A673 (cell line): ENCODE data around the gene TSR3. TPM values are rescaled to one million over a fixed set of nuclear protein-coding genes. Genes with fewer than 3 reads are reported as not detected.

Experiments
- BruUV-seq: library from RNA; stranded (reverse); fragments of 400-500 nt; replicated peaks from 2 replicates; lab custom pipeline; 2021; lab: Mats Ljungman, UMichigan
- CTCF ChIA-PET: fragments of 300-600 bp; sonication (Branson Sonifier 250); formaldehyde crosslinking; loops from one replicate; lab custom pipeline; 2022; ENCODE audit warnings: antibody characterized with exemption; lab: Charles Lee
- POLR2A ChIA-PET: fragments of 300-600 bp; sonication (Branson Sonifier 250); formaldehyde crosslinking; loops from one replicate; lab custom pipeline; 2022; ENCODE audit warnings: antibody characterized with exemption; ENCODE audit not compliant: low non-redundant PET; lab: Charles Lee
- DNase-seq: peaks from one replicate; pipeline ENCODE4 v3.0.0-alpha.2; 2015; ENCODE audit warnings: low spot score
- H3K27ac ChIP-seq: fragments of 200-600 bp; sonication (generic); 2 replicates; pipeline ENCODE4 v1.5.1; 2016; ENCODE audit warnings: mixed run types, low read depth, mild to moderate bottlenecking, mixed read lengths, antibody characterized with exemption, low read length; ENCODE audit not compliant: poor library complexity, severe bottlenecking
- H3K27me3 ChIP-seq: fragments of 200-600 bp; sonication (generic); replicated peaks from 2 replicates; pipeline ENCODE4 v1.6.1; 2017; ENCODE audit warnings: mixed run types, low read depth, mild to moderate bottlenecking, mixed read lengths, antibody characterized with exemption, low read length; ENCODE audit not compliant: insufficient read depth, poor library complexity
- H3K36me3 ChIP-seq: fragments of 200-600 bp; sonication (generic); 2 replicates; pipeline ENCODE4 v1.6.1; 2016; ENCODE audit warnings: mixed run types, mild to moderate bottlenecking, mixed read lengths, antibody characterized with exemption, low read length; ENCODE audit not compliant: insufficient read depth, poor library complexity, severe bottlenecking
- H3K4me1 ChIP-seq: fragments of 200-600 bp; sonication (generic); 2 replicates; pipeline ENCODE4 v1.6.1; 2017; ENCODE audit warnings: mixed run types, mild to moderate bottlenecking, mixed read lengths, antibody characterized with exemption, low read length; ENCODE audit not compliant: insufficient read depth, poor library complexity, severe bottlenecking
- H3K4me3 ChIP-seq: fragments of 200-600 bp; sonication (generic); 2 replicates; pipeline ENCODE4 v1.5.1; 2016; ENCODE audit warnings: low read depth, mixed run types, mild to moderate bottlenecking, mixed read lengths, low read length; ENCODE audit not compliant: poor library complexity, severe bottlenecking
- H3K9me3 ChIP-seq: fragments of 200-600 bp; sonication (generic); 2 replicates; pipeline ENCODE4 v1.6.1; 2016; ENCODE audit warnings: mixed run types, low read depth, mild to moderate bottlenecking, mixed read lengths, antibody characterized with exemption, low read length; ENCODE audit not compliant: poor library complexity, severe bottlenecking
- EZH2 ChIP-seq: fragments of 200-600 bp; sonication (generic); IDR thresholded peaks from 2 replicates; pipeline ENCODE4 v1.6.1; 2017; ENCODE audit warnings: borderline replicate concordance, low read depth, mild to moderate bottlenecking, mixed read lengths, antibody characterized with exemption, low read length; ENCODE audit not compliant: poor library complexity, severe bottlenecking
- intact Hi-C: fragments of 100-400 bp; cut with micrococcal nuclease; formaldehyde crosslinking; loops from one replicate; pipeline ENCODE4 v1.10.0; 2022; ENCODE audit not compliant: unreplicated experiment
- total RNA-seq: library from RNA; stranded (reverse); gene quantifications from 2 replicates; pipeline ENCODE4 v1.2.3, GENCODE V29; 2021
- TF ChIP-seq, protein P1 (sequence below): fragments of 300-800, 200-600 bp; sonication (generic); conservative IDR thresholded peaks from 2 replicates; pipeline ENCODE4 v1.5.1; 2017; ENCODE audit warnings: low read depth, mild to moderate bottlenecking, antibody characterized with exemption, low read length, moderate library complexity, mixed read lengths

Gene TSR3
- total RNA-seq, 1 experiment from 2014 or later: 57.2 TPM

DNA sequence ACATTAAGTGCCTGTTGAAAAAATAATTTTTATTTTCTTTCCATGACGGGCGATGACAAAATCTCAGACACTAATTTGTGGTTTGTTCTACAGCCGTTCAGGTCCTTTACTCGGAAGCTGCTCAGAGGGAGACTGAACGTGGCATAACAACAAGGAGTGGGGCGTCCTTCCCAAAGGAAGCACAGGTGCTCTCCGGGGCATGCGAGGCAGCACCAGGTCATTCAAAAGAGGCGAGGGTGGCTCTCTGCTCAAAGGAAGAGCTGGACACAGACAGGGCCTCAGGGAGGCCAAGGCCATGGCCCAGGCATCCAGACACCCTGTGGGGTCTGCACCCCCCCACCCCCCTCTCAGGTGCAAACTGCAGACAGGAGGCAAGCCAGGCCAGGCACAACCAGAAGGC, 46.7 kb upstream of the TSR3 start:
- CTCF ChIA-PET: no interaction called here
- H3K27me3 ChIP-seq: no peaks in the 10 kb centered on the region
- DNase-seq: no peak
- no peaks in the 10 kb centered on the region for H3K36me3 ChIP-seq
- intact Hi-C loops: no loop called here
- H3K4me3 ChIP-seq: no peak overlapping the region
- no peaks in the 10 kb centered on the region for H3K4me1 ChIP-seq
- TF ChIP-seq EZH2: no peak
- TF ChIP-seq, protein P1, sequence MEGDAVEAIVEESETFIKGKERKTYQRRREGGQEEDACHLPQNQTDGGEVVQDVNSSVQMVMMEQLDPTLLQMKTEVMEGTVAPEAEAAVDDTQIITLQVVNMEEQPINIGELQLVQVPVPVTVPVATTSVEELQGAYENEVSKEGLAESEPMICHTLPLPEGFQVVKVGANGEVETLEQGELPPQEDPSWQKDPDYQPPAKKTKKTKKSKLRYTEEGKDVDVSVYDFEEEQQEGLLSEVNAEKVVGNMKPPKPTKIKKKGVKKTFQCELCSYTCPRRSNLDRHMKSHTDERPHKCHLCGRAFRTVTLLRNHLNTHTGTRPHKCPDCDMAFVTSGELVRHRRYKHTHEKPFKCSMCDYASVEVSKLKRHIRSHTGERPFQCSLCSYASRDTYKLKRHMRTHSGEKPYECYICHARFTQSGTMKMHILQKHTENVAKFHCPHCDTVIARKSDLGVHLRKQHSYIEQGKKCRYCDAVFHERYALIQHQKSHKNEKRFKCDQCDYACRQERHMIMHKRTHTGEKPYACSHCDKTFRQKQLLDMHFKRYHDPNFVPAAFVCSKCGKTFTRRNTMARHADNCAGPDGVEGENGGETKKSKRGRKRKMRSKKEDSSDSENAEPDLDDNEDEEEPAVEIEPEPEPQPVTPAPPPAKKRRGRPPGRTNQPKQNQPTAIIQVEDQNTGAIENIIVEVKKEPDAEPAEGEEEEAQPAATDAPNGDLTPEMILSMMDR: no peak
- BruUV-seq: no TSS peak
- H3K9me3 ChIP-seq: no peaks in the 10 kb centered on the region
- H3K27ac ChIP-seq: no peak overlapping the region
- POLR2A ChIA-PET: no interaction called here

DNA sequence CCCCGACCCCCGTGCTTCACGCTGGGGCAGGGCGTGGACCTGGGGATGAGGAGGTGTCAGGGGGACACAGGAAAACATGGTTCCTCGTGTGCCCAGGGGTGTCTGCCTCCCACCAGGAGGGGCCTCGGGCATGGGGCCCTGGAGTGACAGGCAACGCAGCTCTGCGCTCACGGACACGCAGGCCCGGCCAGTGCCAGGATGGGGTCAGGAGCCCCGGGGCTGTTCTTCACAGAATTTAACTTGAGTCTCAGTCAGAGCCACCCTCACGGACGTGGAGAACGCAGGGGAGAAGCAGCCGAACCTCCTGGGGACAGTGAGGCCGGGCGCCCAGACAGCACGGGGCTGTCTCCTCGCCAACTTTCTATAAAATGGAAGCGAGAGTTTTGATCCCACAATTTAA, 46.1 kb upstream of the TSR3 start:
- TF ChIP-seq, protein P1: no peak
- TF ChIP-seq EZH2: no peak
- H3K4me3 ChIP-seq: no peak overlapping the region
- intact Hi-C loops: no loop called here
- BruUV-seq: no TSS peak
- no peak for DNase-seq
- H3K27me3 ChIP-seq: no peaks in the 10 kb centered on the region
- ChIA-PET POLR2A (no interaction called here), CTCF (no interaction called here)
- H3K4me1 ChIP-seq: no peaks in the 10 kb centered on the region
- no peak overlapping the region for H3K27ac ChIP-seq
- H3K36me3 ChIP-seq: no peaks in the 10 kb centered on the region
- H3K9me3 ChIP-seq: no peaks in the 10 kb centered on the region

GRCh38 chr16:1395444-1396031, 43.9 kb upstream of the TSR3 start:
- Histone ChIP-seq H3K36me3 (no peaks in the 10 kb centered on the region), H3K9me3 (no peaks in the 10 kb centered on the region), H3K27me3 (no peaks in the 10 kb centered on the region), H3K27ac (no peak overlapping the region), H3K4me1 (no peaks in the 10 kb centered on the region), H3K4me3 (no peak overlapping the region)
- intact Hi-C loops: no loop called here
- no TSS peak for BruUV-seq
- TF ChIP-seq EZH2: no peak
- TF ChIP-seq, protein P1: no peak
- no peak for DNase-seq
- ChIA-PET POLR2A (no interaction called here), CTCF (interaction anchor here (0.6 kb wide), 1 partner anchor 32 kb away, joined by 3 read pairs; no protein-coding TSS in a partner anchor)
